ENCODE results near the gene MRPL58. TPM values are rescaled to one million over a fixed set of nuclear protein-coding genes. Genes with fewer than 3 reads are reported as not detected.

The MRPL58 gene
- total RNA-seq, result 18.8 and 22.0 TPM in 2 replicates

DNA sequence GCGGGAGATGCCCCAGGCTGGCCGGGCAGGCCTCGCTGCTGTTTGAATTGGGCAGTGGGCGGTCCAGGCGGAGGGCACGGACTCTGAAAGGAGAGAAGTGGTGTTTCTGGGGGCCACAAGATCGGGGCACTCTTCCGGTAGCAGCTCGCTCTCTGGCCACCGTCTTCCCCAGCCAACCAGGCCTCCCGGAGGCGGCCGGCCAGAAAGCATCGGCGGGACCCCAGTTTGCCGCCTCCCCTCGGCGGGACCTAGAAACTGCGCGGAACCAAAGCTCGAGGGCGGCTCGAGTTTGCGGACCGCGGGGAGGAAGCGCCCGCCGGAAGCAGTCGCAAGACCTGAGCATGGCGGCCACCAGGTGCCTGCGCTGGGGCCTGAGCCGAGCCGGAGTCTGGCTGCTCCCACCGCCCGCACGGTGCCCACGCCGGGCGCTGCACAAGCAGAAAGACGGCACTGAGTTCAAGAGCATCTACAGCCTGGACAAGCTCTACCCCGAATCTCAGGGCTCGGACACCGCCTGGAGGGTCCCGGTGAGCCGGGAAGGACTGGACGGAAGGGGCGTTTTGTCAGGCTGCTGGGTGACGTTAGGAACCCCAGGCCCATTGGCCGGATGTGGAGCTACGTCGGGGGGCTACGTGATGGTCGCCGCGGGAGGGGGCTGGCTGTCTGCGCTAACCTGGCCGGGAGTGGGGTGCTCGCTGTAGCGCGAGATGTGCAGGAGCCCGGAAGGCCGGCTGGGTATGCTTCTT is at the start of gene MRPL58:
TSS of gene MRPL58 (plus strand) at position 325 of the 746 bp plus-strand sequence. CDS start at position 342, 17 bp downstream.

DNA sequence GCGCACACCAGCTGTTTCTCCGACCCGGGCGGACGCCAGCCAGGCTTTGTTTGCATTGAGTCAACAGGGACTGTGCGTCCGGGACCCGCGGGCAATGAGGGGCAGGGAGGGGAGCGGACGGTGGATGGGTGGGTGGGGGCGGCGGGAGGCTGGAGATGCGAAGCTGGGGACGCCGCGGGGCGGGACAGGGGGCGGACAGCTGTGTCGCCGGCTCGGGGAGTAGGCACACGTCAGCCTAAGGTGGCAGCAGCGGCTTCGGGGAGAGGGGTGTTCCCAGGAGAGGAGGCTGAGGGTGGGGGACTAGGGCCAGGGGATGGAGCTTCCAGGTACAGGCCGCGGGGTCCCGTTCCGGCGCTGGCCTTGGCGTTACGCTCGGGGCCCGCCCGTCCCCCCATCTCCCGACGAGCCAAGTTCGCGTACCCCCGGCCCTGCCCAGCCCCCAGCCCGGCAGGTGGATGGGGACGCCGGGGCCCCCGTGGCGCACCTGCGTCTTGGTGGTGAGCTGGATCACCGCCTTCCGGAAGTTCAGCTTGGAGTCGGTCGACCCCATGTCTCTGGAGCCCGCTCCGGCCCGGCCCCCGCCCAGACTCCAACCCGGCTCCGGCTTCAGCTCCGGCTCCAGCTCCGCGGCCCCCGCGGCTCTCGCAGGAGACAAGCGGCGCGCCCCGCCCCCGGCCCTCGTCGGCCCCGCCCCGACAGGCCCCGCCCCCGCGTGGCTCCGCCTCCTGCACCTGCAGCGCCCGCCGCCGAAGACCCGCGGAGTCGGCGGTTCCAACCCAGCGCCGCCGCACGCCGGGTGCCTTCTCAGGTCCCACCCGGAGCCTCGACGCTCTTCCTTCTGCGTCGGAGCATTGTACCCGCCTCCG is 40.1 kb upstream of the MRPL58 start, which contains the start of gene HID1:
TSS of gene HID1 (minus strand) at position 653 of the 866 bp plus-strand sequence. CDS start at position 550, 103 bp downstream.

DNA sequence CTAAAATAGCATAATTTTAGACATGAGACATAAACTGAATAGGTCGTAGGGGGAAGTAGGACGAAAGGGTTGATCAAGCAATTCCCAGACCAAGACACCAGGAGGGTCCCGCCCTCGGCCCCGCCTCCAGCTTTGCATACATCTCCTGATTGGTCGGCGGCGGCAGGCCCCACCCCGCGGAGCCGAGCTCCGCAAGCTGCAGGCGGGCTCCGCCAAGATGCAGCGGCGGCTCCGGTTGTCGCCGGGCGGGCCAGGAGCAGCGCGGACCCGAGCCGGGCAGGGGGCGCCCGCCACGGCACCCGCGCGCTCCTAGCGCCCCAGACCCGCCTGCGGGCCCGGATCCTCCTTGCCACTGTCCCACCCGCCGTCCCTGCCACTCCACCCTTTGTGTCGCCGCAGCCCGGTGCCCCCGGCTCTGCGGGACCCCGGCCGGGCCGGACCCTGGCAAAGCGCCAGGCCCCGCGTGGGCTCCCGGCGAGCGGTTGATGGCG is 25.0 kb upstream of the MRPL58 start, which contains the start of gene CDR2L:
TSS of gene CDR2L (plus strand) at position 215 of the 491 bp plus-strand sequence. CDS start 412 bp downstream, outside the sequence.

DNA sequence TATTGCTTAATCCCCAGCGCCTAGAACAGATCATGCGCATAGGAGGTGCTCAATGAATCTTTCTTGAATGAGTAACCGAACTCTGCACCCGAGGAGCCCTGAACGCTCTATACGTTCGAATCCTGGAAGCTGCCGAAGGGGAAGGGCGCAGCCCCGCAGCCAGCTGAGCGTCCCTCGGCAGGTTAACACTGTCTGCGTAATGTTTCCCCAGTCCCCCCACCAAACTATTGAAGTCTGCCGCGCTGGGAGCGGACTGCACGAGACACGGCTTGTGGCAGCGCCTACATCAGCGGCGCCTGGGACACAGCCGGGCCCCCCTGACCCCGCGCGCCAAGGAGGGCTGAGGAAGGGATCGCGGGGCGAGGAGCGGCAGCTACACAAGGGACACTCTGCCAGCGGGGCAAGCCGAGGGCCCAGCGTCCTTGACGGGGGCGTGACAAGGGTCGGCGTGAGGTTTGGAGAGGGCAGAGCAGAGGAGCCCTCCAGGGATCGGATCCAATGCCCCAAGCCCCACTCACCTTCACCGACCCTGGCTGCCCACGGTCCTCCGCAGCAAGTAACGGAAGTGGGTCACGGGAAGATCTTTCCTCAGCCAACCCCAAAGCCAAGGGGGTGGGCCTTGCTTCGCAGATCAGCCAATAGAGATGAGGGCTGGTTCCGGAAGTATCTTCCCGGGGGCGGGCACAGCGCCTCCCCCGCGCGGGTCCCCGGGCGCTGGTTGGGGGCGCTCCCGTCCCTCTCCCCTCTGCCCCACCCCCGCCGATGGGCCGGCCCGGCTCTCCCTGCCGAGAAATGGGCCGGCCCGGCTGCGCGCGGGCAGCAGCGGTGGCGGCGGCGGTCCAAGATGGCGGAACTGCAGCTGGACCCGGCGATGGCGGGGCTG is 34.2 kb downstream of the MRPL58 start, which contains the start of the genes ATP5PD and KCTD2:
TSS of gene ATP5PD (minus strand) at position 563 of the 883 bp plus-strand sequence. CDS start 4,319 bp downstream, outside the sequence.
TSS of gene KCTD2 (plus strand) at position 819 of the 883 bp plus-strand sequence. CDS start at position 845, 26 bp downstream.

Other genes with a start within 250 kb of the MRPL58 start
- 55.5 and 64.7 TPM in 2 replicates for gene NAT9, start 236.3 kb upstream of the MRPL58 start, total RNA-seq
- 0.18 and 0.30 TPM in 2 replicates for gene GRIN2C, start 152.8 kb upstream of the MRPL58 start, total RNA-seq
- 45.0 and 52.9 TPM in 2 replicates for gene FDXR, start 139.7 kb upstream of the MRPL58 start, total RNA-seq
- gene FADS6, start 119.0 kb upstream of the MRPL58 start, total RNA-seq, result not detected in 2 replicates
- gene USH1G, start 89.4 kb upstream of the MRPL58 start, total RNA-seq, result not detected in 2 replicates
- not detected in 2 replicates for gene OTOP2, start 88.4 kb upstream of the MRPL58 start, total RNA-seq
- not detected in 2 replicates for gene OTOP3, start 76.8 kb upstream of the MRPL58 start, total RNA-seq
- gene HID1, start 39.9 kb upstream of the MRPL58 start, total RNA-seq, result 0.18 and 0.30 TPM in 2 replicates
- 19.9 and 47.2 TPM in 2 replicates for gene CDR2L, start 25.0 kb upstream of the MRPL58 start, total RNA-seq
- 202 and 315 TPM in 2 replicates for gene ATP5PD, start 34.3 kb downstream of the MRPL58 start, total RNA-seq
- gene KCTD2, start 34.6 kb downstream of the MRPL58 start, total RNA-seq, result 12.2 and 20.9 TPM in 2 replicates
- gene SLC16A5, start 75.3 kb downstream of the MRPL58 start, total RNA-seq, result 7.4 and 12.3 TPM in 2 replicates
- gene ARMC7, start 97.3 kb downstream of the MRPL58 start, total RNA-seq, result 1.8 and 2.8 TPM in 2 replicates
- 23.8 and 29.9 TPM in 2 replicates for gene NT5C, start 119.1 kb downstream of the MRPL58 start, total RNA-seq
- 93.2 and 179 TPM in 2 replicates for gene JPT1, start 141.8 kb downstream of the MRPL58 start, total RNA-seq
- 79.5 and 89.1 TPM in 2 replicates for gene SUMO2, start 170.3 kb downstream of the MRPL58 start, total RNA-seq
- gene NUP85, start 193.0 kb downstream of the MRPL58 start, total RNA-seq, result 18.7 and 24.6 TPM in 2 replicates
- gene GGA3, start 248.9 kb downstream of the MRPL58 start, total RNA-seq, result 9.8 and 17.8 TPM in 2 replicates
- 28.9 and 32.4 TPM in 2 replicates for gene MRPS7, start 249.2 kb downstream of the MRPL58 start, total RNA-seq

All from smooth muscle cell of the umbilical artery (primary cell).